HG03159 (cell line): ENCODE data around the gene PRIM1.
"Not testable (repeated sequence)": the region's sequence is repeated elsewhere in the genome, so short reads cannot be mapped to it uniquely, and the experiment has no call there.

Experiments used
- ATAC-seq: cut with Tn5 transposase; IDR thresholded peaks from one replicate; pipeline ENCODE4 v1.9.1; 2021; ENCODE audit warnings: mild to moderate bottlenecking, moderate library complexity; ENCODE audit not compliant: unreplicated experiment

PRIM1 gene

GRCh38 chr12:56751712-56752598 is at the start of gene PRIM1:
Gene PRIM1 (minus strand): TSS chr12:56752323. CDS start chr12:56752298, 25 bp downstream.
- ATAC-seq = peak; percentile 76

GRCh38 chr12:56800221-56800620 is 48.1 kb upstream of the PRIM1 start:
- ATAC-seq = no peak

- not testable (repeated sequence) for ATAC-seq
Observed at GRCh38 chr12:56799345-56799744, 47.2 kb upstream of the PRIM1 start.

- ATAC-seq = not testable (repeated sequence)
Observed at GRCh38 chr12:56795791-56796190, 43.7 kb upstream of the PRIM1 start.

GRCh38 chr12:56795046-56795562 is 43.0 kb upstream of the PRIM1 start:
- not testable (repeated sequence) for ATAC-seq

GRCh38 chr12:56793124-56793523 is 41.0 kb upstream of the PRIM1 start:
- ATAC-seq = not testable (repeated sequence)

- ATAC-seq = no peak
Observed at GRCh38 chr12:56792678-56793077, 40.6 kb upstream of the PRIM1 start.

- ATAC-seq = not testable (repeated sequence)
Observed at GRCh38 chr12:56789429-56789828, 37.3 kb upstream of the PRIM1 start.

- ATAC-seq = no peak
Observed at GRCh38 chr12:56787498-56787897, 35.4 kb upstream of the PRIM1 start.

GRCh38 chr12:56785874-56786273 is 33.8 kb upstream of the PRIM1 start:
- ATAC-seq = no peak

- no peak for ATAC-seq
Observed at GRCh38 chr12:56785141-56785865, 33.2 kb upstream of the PRIM1 start.

- no peak for ATAC-seq
Observed at GRCh38 chr12:56781726-56782125, 29.6 kb upstream of the PRIM1 start.

- no peak for ATAC-seq
Observed at GRCh38 chr12:56778756-56779155, 26.6 kb upstream of the PRIM1 start.

- ATAC-seq = no peak
Observed at GRCh38 chr12:56776654-56777053, 24.5 kb upstream of the PRIM1 start.

GRCh38 chr12:56775638-56776037 is 23.5 kb upstream of the PRIM1 start:
- no peak for ATAC-seq

- no peak for ATAC-seq
Observed at GRCh38 chr12:56773113-56773512, 21.0 kb upstream of the PRIM1 start.

- no peak for ATAC-seq
Observed at GRCh38 chr12:56772625-56773024, 20.5 kb upstream of the PRIM1 start.

GRCh38 chr12:56769868-56770267 is 17.7 kb upstream of the PRIM1 start:
- no peak for ATAC-seq

GRCh38 chr12:56768424-56768823 is 16.3 kb upstream of the PRIM1 start:
- ATAC-seq = no peak

- peak; percentile 99 for ATAC-seq
Observed at GRCh38 chr12:56766535-56766934, 14.4 kb upstream of the PRIM1 start.

- no peak for ATAC-seq
Observed at GRCh38 chr12:56763753-56764657, 11.9 kb upstream of the PRIM1 start.
